Astrocyte of the spinal cord (primary cell): ENCODE measurements around the gene LZTS2.

Source experiments
- DNase-seq: peaks from one replicate; pipeline ENCODE4 v3.0.0; 2011; ENCODE audit warnings: low read depth, low spot score
- H3K4me3 ChIP-seq: 2 replicates; pipeline ENCODE4 v1.5.1; 2011; ENCODE audit warnings: low read depth, mild to moderate bottlenecking, low read length, moderate library complexity
- in situ Hi-C: cut with HindIII; loops from 2 replicates; pipeline ENCODE4 v1.10.0; 2017; ENCODE audit warnings: low sequenced_read_pairs
- TF ChIP-seq, protein P1 (sequence below): IDR thresholded peaks from 2 replicates; pipeline ENCODE4 v1.5.1; 2012; ENCODE audit warnings: low read depth, mild to moderate bottlenecking, low read length, inconsistent platforms

LZTS2 gene

DNA sequence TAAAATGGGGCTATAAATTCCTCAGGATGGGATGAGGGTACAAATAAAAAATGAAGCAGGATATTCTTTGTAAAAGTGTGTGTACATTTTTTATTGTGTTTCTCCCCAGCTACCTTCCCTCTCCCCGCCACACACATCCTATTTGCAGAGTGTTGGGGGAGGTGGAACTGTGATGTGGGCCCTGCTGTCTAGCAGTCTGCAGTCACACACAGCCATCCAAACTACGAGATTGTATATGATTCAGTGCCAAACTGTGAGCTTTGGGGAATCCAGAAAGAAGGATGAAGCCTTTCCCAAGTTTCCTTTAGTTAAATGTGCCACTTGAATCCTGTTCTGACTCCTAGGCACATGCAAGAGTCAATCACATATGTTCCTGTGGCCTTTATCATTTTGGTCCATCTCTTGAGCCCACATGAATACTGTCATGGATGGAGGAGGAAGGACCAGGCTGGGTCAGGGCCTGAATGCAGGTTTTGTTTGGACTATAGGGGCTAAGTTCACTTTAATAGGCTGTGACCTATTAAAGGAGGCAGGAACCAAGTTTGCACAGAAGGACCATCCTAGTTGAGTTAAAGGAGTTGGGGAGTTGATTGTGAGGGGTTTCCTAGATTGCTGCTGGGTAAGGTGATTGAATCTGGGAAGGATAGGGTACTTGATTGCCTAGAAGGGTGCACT, 31.4 kb upstream of the LZTS2 start:
- TF ChIP-seq, protein P1, sequence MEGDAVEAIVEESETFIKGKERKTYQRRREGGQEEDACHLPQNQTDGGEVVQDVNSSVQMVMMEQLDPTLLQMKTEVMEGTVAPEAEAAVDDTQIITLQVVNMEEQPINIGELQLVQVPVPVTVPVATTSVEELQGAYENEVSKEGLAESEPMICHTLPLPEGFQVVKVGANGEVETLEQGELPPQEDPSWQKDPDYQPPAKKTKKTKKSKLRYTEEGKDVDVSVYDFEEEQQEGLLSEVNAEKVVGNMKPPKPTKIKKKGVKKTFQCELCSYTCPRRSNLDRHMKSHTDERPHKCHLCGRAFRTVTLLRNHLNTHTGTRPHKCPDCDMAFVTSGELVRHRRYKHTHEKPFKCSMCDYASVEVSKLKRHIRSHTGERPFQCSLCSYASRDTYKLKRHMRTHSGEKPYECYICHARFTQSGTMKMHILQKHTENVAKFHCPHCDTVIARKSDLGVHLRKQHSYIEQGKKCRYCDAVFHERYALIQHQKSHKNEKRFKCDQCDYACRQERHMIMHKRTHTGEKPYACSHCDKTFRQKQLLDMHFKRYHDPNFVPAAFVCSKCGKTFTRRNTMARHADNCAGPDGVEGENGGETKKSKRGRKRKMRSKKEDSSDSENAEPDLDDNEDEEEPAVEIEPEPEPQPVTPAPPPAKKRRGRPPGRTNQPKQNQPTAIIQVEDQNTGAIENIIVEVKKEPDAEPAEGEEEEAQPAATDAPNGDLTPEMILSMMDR = no peak
- in situ Hi-C loops = no loop called here
- no peak for DNase-seq
- no peak overlapping the region for H3K4me3 ChIP-seq

- H3K4me3 ChIP-seq = peak overlapping the region; percentile 48
- in situ Hi-C loops = no loop called here
- no peak for DNase-seq
- TF ChIP-seq, protein P1 = no peak
These were observed 30.8 kb upstream of the LZTS2 start for GRCh38 chr10:100968863-100969186.

DNA sequence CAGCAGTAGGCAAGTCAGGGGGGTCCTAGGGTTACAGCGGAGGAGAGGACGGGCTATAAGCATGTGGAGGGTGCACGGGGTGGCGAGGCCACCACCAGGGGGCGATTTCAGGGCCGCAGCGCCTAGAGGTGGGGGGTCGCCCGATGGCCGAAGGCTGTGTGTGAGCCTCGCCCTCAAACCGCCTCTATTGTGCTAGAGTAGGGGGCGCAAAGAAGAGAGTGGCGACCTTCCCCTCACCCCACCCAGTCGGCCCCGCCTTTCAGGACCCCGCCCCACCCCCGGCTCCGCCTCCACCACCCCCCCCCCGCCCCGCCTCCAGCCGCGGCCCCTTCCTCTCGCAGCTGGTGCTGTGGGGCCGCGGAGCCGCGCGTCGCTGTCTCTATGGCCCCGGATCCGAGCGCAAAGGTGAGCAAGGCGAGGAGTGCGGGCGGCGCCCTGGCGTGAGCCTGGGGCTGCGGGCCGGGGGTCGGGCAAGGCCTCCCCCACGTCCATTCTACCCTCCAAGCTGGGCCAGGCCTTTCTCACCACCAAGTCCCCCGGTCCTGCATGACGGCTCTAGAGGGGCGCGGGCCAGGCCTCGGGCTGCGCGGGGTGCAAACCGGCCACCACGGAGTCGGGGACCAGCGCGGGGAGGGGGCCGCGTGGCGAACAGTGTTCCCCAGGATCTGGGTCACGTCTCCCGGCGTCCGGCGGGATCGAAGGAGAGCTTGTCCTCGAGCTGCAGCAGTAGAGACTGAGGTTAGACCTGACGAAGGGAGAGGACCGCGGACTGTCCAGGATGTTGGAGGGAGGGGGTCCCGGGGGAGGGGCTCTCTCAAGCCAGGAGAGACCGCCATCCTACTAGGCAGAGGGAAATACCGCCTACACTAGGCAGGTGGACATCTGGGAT, 30.2 kb upstream of the LZTS2 start, which contains the start of gene SEMA4G:
TSS of gene SEMA4G (plus strand) at position 318 of the 889 bp plus-strand sequence. CDS start 3,409 bp downstream, outside the sequence.
- in situ Hi-C loops = no loop called here
- TF ChIP-seq, protein P1 = peak; percentile 86
- H3K4me3 ChIP-seq = peak within 1 kb of the TSS; percentile 48
- peak; percentile 6 for DNase-seq

DNA sequence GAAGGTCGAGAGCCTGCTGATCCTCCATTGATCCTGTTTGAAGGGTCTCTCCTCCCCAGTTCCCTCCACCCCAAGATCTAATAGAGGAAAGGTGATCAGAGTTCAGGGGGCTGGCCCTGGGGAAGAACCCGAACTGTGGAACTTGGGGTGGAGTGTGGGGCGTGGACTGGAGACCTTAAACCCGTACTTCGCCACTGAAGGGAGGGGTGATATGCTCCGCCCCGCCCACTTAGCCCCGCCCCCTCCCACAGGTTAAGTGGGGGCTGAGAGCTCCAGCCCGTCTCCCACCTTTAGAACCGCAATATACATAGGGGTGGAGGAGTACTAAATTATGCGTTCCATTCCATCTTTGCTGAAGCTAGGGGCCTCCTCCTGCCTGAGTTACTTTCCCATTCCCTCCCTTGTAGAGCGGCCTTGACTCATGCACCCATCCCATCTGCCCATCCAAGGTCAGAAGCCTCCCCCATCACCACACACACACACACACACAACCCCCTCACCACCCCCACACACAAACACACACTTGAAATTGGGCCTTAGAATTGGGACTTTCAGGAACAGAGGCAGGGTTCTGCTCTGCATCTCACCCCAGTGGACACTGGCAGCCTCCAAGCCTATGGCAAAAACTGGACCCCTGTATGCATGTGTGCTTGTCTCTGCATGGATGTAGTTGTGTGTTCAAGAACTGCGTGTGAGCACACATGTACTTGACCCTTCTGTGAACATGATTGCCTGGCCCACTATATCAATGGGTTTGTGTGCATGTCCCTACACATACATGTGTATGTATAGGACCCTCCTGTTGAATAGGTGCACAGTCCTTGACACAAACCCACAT, 29.3 kb upstream of the LZTS2 start:
- H3K4me3 ChIP-seq = peak overlapping the region; percentile 48
- in situ Hi-C loops = no loop called here
- TF ChIP-seq, protein P1 = no peak
- no peak for DNase-seq

DNA sequence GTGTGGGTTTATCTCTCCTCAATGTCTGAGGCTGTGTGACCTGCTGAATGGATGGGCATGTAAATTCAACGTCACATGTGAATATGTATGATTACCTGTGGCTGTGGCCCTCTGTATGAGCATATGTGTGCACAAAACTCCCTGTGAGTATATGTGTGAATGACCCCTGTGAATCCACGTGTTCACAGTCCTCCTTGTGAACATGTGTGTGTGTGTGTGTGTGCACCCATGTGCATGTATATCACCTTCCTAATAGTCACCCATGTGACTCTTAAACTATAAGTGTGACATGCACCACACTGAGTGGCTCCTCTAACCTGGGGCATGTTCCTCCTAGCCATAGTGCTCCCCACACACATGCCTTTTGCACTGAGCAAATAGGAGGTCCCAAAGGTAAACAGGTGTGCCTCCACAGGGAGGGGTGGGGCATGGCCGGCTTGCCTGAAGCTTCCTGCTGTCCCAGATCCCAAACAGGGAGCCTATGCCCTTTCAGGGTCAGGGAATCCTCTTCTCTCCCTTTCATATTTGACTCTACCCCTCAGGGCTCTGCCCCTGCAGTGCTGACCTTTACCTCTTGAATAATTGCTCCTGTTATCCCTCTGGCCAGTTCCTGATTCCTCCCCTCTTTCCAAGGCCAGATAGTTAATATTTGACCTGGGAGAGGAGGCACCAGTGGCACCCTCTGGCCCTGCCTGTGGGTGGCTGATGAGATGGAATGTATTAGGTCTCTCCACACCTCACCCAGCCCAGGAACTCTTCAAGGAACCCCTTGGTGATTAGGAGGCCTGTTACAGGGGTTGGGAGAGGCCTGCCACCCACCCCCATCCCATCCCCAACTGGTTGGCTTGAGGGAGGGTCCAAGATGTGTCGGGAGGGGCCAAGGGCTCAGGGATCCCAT, 28.4 kb upstream of the LZTS2 start:
- TF ChIP-seq, protein P1 = no peak
- no peak overlapping the region for H3K4me3 ChIP-seq
- in situ Hi-C loops = no loop called here
- DNase-seq = no peak
